GM21515 (cell line): Measurements from ENCODE around the gene LENG8.
"Not testable (repeated sequence)": the region's sequence is repeated elsewhere in the genome, so short reads cannot be mapped to it uniquely, and the experiment has no call there.

ENCODE experiments used
- ATAC-seq: cut with Tn5 transposase; IDR thresholded peaks from one replicate; pipeline ENCODE4 v1.9.1; 2021; ENCODE audit not compliant: unreplicated experiment

Gene LENG8

GRCh38 chr19:54439174-54439851 is 9.7 kb upstream of the LENG8 start:
- no peak for ATAC-seq

GRCh38 chr19:54440641-54441040 is 8.4 kb upstream of the LENG8 start:
- no peak for ATAC-seq

DNA sequence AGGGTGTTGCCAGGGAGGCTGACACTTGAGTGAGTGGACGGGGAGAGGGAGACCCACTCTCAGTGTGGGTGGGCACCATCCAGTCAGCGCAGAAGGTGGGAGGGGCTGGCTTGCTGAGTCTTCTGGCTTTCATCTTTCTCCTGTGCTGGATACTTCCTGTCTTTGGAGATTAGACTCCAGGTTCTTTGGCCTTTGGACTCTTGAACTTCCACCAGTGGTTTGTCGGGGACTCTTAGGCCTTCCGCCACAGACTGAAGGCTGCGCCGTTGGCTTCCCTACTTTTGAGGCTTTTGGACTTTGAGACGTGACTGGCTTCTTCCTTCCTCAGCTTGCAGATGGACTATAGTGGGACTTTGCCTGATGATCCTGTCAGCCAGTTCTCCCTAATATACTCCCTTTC is 4.3 kb upstream of the LENG8 start:
- ATAC-seq: no peak

GRCh38 chr19:54446349-54446748 is 2.6 kb upstream of the LENG8 start:
- ATAC-seq: not testable (repeated sequence)

DNA sequence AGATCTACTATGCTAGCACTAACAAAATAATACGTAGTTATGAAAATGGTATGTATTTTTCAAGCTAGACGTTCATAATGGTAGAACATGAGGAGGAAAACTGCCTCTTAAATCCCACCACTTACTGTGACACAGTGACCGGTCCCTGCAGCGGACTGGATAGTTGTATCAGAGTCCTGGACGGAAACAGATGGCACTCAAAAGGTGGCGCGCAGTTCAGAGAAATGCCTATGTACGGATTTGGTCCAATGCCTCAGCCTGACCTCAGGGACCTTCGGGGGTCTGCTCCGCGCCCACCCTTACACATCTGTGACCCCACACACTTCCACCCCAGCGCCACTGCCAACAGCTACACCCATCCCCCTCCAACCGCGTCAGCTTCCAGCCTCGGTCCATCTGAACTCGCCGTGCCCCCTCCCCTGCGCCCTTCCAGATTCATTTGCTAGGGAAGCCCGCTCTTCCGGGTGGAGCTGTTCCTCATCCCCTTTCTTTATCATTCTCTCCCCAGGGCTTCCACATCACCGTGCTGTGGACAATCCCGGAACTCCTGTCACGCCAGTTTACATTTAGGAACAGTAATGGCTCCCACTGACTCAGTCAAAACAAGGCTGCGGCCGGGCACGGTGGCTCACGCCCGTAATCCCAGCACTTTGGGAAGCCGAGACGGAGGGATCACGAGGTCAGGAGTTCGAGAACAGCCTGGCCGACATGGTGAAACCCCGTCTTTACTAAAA is 792 bp upstream of the LENG8 start:
- ATAC-seq: no peak

- no peak for ATAC-seq
These were observed 686 bp downstream of the LENG8 start for GRCh38 chr19:54449701-54450069.

DNA sequence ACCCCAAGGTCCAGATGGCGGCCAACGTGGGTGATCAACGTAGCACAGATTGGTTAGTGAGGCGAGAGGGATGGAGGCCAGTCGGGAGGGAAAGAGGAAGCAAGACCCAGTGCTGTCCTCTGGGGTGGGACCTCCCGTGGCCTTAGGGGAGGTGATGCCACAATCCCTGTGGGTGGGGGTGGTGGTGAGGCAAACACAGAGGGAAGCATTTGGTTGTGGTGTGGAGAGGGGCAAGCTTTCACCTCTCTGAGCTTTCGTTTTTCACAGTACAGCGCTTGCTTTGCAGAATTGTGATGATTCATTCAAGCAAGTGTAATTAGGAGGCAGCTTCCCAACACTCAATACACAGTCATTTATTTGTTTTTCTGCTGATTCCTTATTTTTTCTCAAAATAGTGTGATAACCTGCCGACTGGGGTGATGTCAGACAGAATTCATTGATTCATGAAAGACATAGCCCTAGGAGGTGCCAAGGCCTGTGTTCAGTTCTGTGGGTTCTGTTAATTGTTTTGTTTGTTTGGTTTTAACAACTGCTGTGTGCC is 2.4 kb downstream of the LENG8 start:
- ATAC-seq: no peak

GRCh38 chr19:54451997-54452396 is 3.0 kb downstream of the LENG8 start:
- no peak for ATAC-seq

- ATAC-seq: no peak
These were observed 3.6 kb downstream of the LENG8 start for GRCh38 chr19:54452626-54453025.

- ATAC-seq: no peak
These were observed 5.2 kb downstream of the LENG8 start for GRCh38 chr19:54453921-54454780.

GRCh38 chr19:54454781-54455675 is 6.0 kb downstream of the LENG8 start:
- ATAC-seq: no peak

DNA sequence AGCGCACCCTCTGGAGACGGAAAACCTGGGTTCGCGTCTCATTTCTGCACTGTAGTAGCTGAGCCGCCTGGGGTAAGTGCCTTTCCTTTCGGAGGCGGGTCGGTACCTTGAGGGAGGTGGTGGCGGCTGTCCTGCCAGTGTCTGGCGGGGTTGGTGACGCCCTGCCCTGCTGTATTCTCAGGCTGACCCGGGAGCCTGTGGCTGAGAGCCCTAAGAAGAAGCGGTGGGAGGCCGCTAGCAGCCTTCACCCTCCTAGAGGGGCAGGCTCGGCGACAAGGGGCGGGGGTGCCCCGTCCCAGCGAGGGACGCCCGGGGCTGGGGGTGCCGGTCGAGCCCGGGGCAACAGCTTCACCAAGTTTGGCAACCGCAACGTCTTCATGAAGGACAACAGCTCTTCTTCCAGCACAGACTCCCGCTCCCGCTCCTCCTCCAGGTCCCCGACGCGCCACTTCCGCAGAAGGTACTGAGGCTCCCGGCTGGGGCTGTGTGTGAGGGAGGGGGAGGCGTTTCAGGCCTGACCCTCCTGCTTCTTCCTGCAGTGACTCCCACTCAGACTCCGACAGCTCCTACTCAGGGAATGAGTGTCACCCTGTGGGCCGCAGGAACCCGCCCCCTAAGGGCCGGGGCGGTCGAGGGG is 6.9 kb downstream of the LENG8 start:
- no peak for ATAC-seq

- no peak for ATAC-seq
These were observed 7.7 kb downstream of the LENG8 start for GRCh38 chr19:54456423-54457373.

DNA sequence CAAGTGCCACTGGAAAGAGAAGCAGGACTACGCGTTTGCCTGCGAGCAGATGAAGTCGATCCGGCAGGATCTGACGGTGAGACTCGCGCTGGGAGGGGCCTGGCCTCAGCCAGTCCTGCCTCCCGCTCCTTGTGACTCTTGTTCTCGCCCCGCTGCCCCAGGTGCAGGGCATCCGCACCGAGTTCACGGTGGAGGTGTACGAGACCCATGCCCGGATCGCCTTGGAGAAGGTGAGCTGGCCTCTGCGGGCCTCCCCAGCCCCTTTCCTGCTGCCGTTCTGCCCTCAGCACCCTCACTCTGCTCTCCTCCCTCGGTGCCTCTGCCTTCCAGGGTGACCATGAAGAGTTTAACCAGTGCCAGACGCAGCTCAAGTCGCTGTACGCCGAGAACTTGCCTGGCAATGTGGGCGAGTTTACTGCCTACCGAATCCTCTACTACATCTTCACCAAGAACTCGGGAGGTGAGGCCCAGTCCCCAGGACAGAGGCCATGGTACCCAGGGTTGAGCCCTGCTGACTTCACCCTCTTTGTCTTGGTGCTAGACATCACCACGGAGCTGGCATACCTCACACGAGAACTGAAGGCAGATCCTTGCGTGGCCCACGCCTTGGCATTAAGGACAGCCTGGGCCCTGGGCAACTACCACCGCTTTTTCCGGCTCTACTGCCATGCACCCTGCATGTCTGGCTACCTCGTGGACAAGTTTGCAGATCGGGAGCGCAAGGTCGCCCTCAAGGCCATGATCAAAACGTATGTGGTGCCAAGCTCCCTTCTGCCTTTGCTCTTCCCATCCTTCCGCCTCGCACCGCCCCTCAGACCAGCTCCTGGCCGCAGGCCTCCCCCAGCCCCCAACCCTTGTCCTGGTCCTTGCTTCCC is 9.0 kb downstream of the LENG8 start:
- no peak for ATAC-seq

GRCh38 chr19:54458648-54459281 is 9.8 kb downstream of the LENG8 start:
- ATAC-seq: no peak

- no peak for ATAC-seq
These were observed 10.6 kb downstream of the LENG8 start for GRCh38 chr19:54459282-54460229.
